DLD1 (cell line): ENCODE data around the gene TREH.
"Not testable (repeated sequence)": the region's sequence is repeated elsewhere in the genome, so short reads cannot be mapped to it uniquely, and the experiment has no call there.

Experiments used
- in situ Hi-C: cut with HindIII; loops from 2 replicates; pipeline ENCODE4 v1.10.0; 2017; ENCODE audit warnings: low sequenced_read_pairs

The TREH gene

GRCh38 chr11:118618115-118618990 lies 61.1 kb downstream of the TREH start:
- in situ Hi-C loops: no loop called here

GRCh38 chr11:118615976-118616371 lies 63.5 kb downstream of the TREH start:
- in situ Hi-C loops: no loop called here

GRCh38 chr11:118615282-118615975 lies 64.0 kb downstream of the TREH start:
- in situ Hi-C loops: no loop called here

GRCh38 chr11:118614511-118614910 lies 64.9 kb downstream of the TREH start:
- in situ Hi-C loops: no loop called here

- in situ Hi-C loops: no loop called here
Measured at GRCh38 chr11:118612378-118612777, 67.1 kb downstream of the TREH start.

GRCh38 chr11:118611433-118611795 lies 68.0 kb downstream of the TREH start:
- in situ Hi-C loops: not testable (repeated sequence)

- in situ Hi-C loops: no loop called here
Measured at GRCh38 chr11:118610773-118611432, 68.5 kb downstream of the TREH start.

- in situ Hi-C loops: no loop called here
Measured at GRCh38 chr11:118610225-118610772, 69.2 kb downstream of the TREH start.

GRCh38 chr11:118609380-118610224 lies 69.8 kb downstream of the TREH start:
- in situ Hi-C loops: no loop called here

GRCh38 chr11:118608360-118609227 lies 70.9 kb downstream of the TREH start:
- in situ Hi-C loops: no loop called here

- in situ Hi-C loops: no loop called here
Measured at GRCh38 chr11:118607401-118608359, 71.8 kb downstream of the TREH start, which contains the start of gene PHLDB1. Gene PHLDB1, plus strand, starts transcription at chr11:118607615. Its CDS starts 6,222 bp downstream, at chr11:118613837.
